ENCODE measurements around the gene NPSR1.
"Not testable (repeated sequence)": the region's sequence is repeated elsewhere in the genome, so short reads cannot be mapped to it uniquely, and the experiment has no call there.

The NPSR1 gene

GRCh38 chr7:34869057-34869456 lies 211.0 kb downstream of the NPSR1 start:
- no peak for DNase-seq (ENCODE audit: low read depth)

DNA sequence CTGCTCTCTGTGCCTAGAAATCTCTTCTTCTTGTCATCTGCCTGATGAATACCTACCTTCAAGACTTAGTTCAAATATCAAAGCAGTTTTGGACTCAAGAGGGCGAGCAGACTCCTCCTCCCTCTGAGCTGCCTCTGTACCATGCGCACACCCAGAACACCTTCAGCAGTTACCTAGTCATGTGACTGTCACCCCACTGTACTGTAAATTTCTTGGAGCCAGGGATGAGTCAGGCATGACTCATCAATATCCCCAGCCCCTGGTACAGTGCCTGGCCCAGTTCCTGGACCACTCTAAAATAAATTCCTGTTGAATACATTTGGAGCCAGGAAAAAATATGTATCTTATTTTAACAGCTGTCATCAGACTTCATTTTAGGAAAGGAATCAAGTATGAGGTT lies 212.0 kb downstream of the NPSR1 start:
- not testable (repeated sequence) for DNase-seq (ENCODE audit: low read depth)

- DNase-seq (ENCODE audit: low read depth): not testable (repeated sequence)
These were observed 216.3 kb downstream of the NPSR1 start for GRCh38 chr7:34874329-34874728.

DNA sequence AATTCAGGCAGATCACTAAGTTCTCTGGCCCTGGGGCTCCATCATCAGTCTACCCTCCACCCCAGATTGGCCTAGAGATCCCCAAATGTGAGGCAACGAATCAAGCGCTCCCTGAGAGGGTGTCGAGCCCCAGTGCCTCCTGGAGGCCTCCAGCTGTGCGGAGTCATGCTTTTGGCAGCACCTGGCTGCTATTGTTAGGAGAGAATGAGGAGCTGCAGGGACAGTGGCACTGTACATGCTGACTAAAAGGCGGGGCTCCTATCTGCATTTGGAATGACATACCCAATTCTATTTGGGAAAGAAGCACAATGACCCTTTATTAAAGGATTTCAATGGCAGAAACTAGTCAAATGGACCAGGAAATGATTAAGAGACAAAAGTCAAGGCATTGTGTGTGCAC lies 217.5 kb downstream of the NPSR1 start:
- DNase-seq (ENCODE audit: low read depth): no peak

- not testable (repeated sequence) for DNase-seq (ENCODE audit: low read depth)
These were observed 221.1 kb downstream of the NPSR1 start for GRCh38 chr7:34878944-34879735.

DNA sequence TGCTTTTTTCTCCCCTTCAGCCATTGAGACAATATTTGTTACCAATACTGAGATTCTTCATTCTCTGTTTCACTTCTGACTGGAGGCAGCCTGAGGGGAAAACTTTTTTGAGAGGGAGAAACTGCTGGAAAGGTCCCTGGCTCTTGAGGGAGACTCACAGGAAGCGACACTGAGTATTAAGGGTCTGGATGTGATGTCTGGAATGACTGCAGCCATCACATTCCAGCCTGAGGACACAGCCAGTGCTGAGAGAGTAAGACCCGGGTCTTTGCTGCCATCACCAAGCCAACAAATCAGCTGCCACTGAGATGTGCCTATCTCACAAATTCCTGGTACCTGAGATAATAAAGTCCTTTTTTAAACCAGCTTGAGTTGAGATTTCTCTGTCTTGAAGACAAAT lies 221.9 kb downstream of the NPSR1 start:
- DNase-seq (ENCODE audit: low read depth): no peak

- not testable (repeated sequence) for DNase-seq (ENCODE audit: low read depth)
These were observed 225.8 kb downstream of the NPSR1 start for GRCh38 chr7:34883855-34884254.

GRCh38 chr7:34886856-34887255 lies 228.8 kb downstream of the NPSR1 start:
- DNase-seq (ENCODE audit: low read depth): no peak

GRCh38 chr7:34889951-34890350 lies 231.9 kb downstream of the NPSR1 start:
- DNase-seq (ENCODE audit: low read depth): no peak

DNA sequence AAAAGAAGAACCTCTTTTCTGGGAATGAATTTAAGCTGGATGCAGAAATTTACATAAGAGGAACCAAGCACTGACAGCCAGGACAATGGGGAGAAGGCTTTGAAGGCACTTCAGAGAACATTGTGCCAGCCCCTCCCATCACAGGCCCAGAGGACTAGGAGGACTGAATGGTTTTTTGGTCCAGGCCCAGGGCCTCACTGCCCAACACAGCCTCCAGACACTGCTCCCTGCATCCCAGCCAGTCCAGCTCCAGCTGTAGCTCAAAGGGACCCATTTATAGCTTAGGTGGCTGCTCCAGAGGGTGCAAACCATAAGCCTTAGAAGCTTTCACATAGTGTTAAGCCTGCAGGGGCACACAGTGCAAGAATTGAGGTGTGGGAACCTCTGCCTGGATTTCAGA lies 237.2 kb downstream of the NPSR1 start:
- DNase-seq (ENCODE audit: low read depth): no peak
